Measurements from ENCODE around the gene OPHN1. TPM values are rescaled to one million over a fixed set of nuclear protein-coding genes. Genes with fewer than 3 reads are reported as not detected.

OPHN1 gene
- total and polyA plus RNA-seq, 4 experiments from 2014 or later: 0.03 to 0.44 (median 0.23) TPM; not detected in 1

DNA sequence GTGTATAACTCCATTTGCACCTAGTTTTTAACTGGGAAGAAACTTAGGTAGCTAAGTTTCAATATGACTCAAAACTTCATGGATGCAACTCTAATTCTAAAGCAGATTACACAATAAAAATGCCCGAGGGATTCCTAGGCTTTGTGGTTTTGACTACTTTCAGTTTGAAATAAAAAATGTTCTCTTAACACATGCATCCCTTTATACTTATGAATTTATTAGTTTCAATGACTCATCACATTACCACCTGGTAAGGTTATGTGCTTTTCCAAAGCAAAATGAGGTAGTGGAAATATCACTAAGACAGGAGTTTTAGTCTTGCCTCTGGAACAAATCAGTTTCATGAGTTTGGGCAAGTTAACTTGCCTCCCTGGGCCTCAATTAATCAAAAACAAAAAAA, 125.5 kb downstream of the OPHN1 start:
- Mint-ChIP-seq H3K27me3 (peaks cover 4% of the 10 kb centered on the region in 2 donors), H3K4me3 (no peak overlapping the region), H3K27ac (no peak overlapping the region), H3K36me3 (no peaks in the 10 kb centered on the region), H3K4me1 (no peaks in the 10 kb centered on the region), H3K9me3 (peaks cover 0 to 4% (median 0%) of the 10 kb centered on the region in 8 donors)
- H3K4me3 ChIP-seq (ENCODE audit: low read length in 2 of 2): no peak overlapping the region
- no peaks in the 10 kb centered on the region for H3K9me3 ChIP-seq (ENCODE audit: control insufficient read depth in 1 of 2, low read length in 2 of 2)
- H3K4me1 ChIP-seq (ENCODE audit: insufficient read depth, low read length): no peaks in the 10 kb centered on the region
- intact Hi-C loops (cut with micrococcal nuclease): no loop called here
- ChIA-PET POLR2A (ENCODE audit: partially characterized antibody) (no interaction called here), CTCF (ENCODE audit: partially characterized antibody) (no interaction called here)
- H3K36me3 ChIP-seq (ENCODE audit: insufficient read depth, low read length): no peaks in the 10 kb centered on the region
- DNase-seq: no peak
- no peak overlapping the region for H3K27ac ChIP-seq (ENCODE audit: low read depth, low read length)
- H3K27me3 ChIP-seq (ENCODE audit: insufficient read depth, low read length): no peaks in the 10 kb centered on the region

DNA sequence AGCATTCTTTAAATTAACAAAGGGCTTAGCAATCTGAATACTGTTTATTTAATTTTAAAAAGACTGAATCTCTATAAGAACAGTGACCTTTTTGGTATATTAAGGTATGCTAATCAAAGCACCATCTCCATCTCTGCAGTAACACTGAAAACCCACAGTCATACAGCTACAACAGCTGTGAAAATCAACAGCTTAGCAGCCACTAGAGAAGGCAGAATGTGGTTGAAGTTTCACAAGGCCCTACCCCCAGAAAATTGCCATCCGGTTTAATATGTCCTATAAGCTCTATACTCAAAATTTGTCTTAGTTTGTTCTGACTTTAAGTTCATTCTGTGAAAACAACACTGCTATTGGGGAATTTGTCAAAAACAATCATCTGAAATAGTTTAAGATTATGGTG, 128.7 kb downstream of the OPHN1 start:
- Histone ChIP-seq H3K36me3 (ENCODE audit: insufficient read depth, low read length) (no peaks in the 10 kb centered on the region), H3K9me3 (ENCODE audit: control insufficient read depth in 1 of 2, low read length in 2 of 2) (no peaks in the 10 kb centered on the region), H3K27ac (ENCODE audit: low read depth, low read length) (no peak overlapping the region), H3K27me3 (ENCODE audit: insufficient read depth, low read length) (no peaks in the 10 kb centered on the region), H3K4me3 (ENCODE audit: low read length in 2 of 2) (no peak overlapping the region), H3K4me1 (ENCODE audit: insufficient read depth, low read length) (no peaks in the 10 kb centered on the region)
- POLR2A ChIA-PET (ENCODE audit: partially characterized antibody): no interaction called here
- no peaks in the 10 kb centered on the region for H3K4me1 Mint-ChIP-seq
- CTCF ChIA-PET (ENCODE audit: partially characterized antibody): no interaction called here
- peaks cover 4% of the 10 kb centered on the region in 2 donors for H3K27me3 Mint-ChIP-seq
- no peaks in the 10 kb centered on the region for H3K36me3 Mint-ChIP-seq
- intact Hi-C loops (cut with micrococcal nuclease): no loop called here
- no peak overlapping the region for H3K4me3 Mint-ChIP-seq
- no peak for DNase-seq
- H3K9me3 Mint-ChIP-seq: no peaks in the 10 kb centered on the region
- no peak overlapping the region for H3K27ac Mint-ChIP-seq

DNA sequence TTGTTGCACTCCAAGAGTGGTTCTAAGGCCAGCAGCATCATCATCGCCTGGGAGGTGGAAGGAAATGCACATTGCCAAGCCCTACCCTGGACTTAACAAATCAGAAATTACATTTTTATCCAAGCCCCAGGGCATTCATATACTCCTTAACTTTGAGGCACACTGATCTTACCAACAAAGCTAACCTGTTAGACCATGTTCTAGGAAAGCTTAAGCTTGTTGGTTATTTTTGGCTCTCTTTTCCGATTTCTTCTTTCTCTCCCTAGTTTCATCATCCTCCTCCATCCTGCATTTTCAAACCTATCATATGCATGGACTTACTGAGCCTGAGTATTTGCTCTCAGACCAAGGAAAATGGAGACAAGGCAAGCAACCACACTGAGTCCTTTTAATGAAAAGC, 133.4 kb downstream of the OPHN1 start:
- no peaks in the 10 kb centered on the region for H3K9me3 ChIP-seq (ENCODE audit: control insufficient read depth in 1 of 2, low read length in 2 of 2)
- H3K27ac ChIP-seq (ENCODE audit: low read depth, low read length): no peak overlapping the region
- H3K36me3 ChIP-seq (ENCODE audit: insufficient read depth, low read length): no peaks in the 10 kb centered on the region
- H3K4me1 ChIP-seq (ENCODE audit: insufficient read depth, low read length): no peaks in the 10 kb centered on the region
- ChIA-PET CTCF (ENCODE audit: partially characterized antibody) (no interaction called here), POLR2A (ENCODE audit: partially characterized antibody) (no interaction called here)
- no peaks in the 10 kb centered on the region for H3K4me1 Mint-ChIP-seq
- H3K36me3 Mint-ChIP-seq: no peaks in the 10 kb centered on the region
- H3K9me3 Mint-ChIP-seq: no peaks in the 10 kb centered on the region
- DNase-seq: no peak
- no peaks in the 10 kb centered on the region for H3K27me3 ChIP-seq (ENCODE audit: insufficient read depth, low read length)
- H3K27me3 Mint-ChIP-seq: no peaks in the 10 kb centered on the region
- intact Hi-C loops (cut with micrococcal nuclease): no loop called here
- no peak overlapping the region for H3K27ac Mint-ChIP-seq
- H3K4me3 Mint-ChIP-seq: no peak overlapping the region
- H3K4me3 ChIP-seq (ENCODE audit: low read length in 2 of 2): no peak overlapping the region

DNA sequence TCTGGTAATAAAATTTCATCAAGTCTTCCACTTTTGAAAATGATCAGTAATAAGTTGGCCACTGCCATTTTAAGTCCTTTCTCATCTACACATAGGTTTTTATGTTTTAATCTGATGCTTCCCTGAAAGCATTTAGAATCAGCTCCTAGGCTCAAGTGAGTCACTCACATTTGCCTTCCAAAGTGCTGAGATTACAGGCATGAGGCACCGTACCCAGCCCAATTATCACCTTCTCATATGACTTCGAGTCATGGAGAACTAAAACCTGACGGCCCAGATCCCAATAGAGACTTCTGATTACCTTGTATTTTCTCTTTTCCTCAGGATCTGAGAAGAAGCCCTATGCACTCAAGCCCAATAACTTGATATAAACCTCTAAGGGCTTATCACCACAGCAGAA, 140.8 kb downstream of the OPHN1 start:
- CTCF ChIA-PET (ENCODE audit: partially characterized antibody): no interaction called here
- Histone ChIP-seq H3K9me3 (ENCODE audit: control insufficient read depth in 1 of 2, low read length in 2 of 2) (no peaks in the 10 kb centered on the region), H3K27ac (ENCODE audit: low read depth, low read length) (no peak overlapping the region), H3K27me3 (ENCODE audit: insufficient read depth, low read length) (no peaks in the 10 kb centered on the region), H3K4me1 (ENCODE audit: insufficient read depth, low read length) (no peaks in the 10 kb centered on the region), H3K36me3 (ENCODE audit: insufficient read depth, low read length) (no peaks in the 10 kb centered on the region), H3K4me3 (ENCODE audit: low read length in 2 of 2) (no peak overlapping the region)
- no peak overlapping the region for H3K4me3 Mint-ChIP-seq
- H3K4me1 Mint-ChIP-seq: no peaks in the 10 kb centered on the region
- H3K36me3 Mint-ChIP-seq: no peaks in the 10 kb centered on the region
- no peak for DNase-seq
- intact Hi-C loops (cut with micrococcal nuclease): no loop called here
- POLR2A ChIA-PET (ENCODE audit: partially characterized antibody): no interaction called here
- no peak overlapping the region for H3K27ac Mint-ChIP-seq
- no peaks in the 10 kb centered on the region for H3K27me3 Mint-ChIP-seq
- no peaks in the 10 kb centered on the region for H3K9me3 Mint-ChIP-seq

DNA sequence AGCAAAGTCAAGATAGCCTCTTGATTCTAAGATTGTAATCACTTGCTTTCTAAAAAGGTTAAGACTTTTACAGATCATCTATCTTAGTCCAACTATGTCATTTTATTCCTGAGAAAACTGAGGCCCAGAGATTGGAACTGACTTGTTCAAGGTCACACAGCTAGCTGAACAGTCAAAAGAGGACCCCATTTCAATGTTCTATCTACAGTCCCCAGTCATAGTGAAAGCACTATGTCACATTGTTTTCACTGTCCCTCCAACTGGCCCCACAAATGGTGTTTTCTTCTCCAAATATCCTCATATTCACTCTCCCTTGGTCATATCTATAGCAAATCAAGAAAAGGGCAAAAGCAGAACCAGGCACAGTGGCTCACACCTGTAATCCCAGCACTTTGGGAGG, 145.2 kb downstream of the OPHN1 start:
- no peaks in the 10 kb centered on the region for H3K4me1 ChIP-seq (ENCODE audit: insufficient read depth, low read length)
- intact Hi-C loops (cut with micrococcal nuclease): no loop called here
- H3K27me3 Mint-ChIP-seq: peaks cover 0 to 1% of the 10 kb centered on the region in 2 donors
- H3K36me3 ChIP-seq (ENCODE audit: insufficient read depth, low read length): no peaks in the 10 kb centered on the region
- H3K4me3 ChIP-seq (ENCODE audit: low read length in 2 of 2): no peak overlapping the region
- ChIA-PET POLR2A (ENCODE audit: partially characterized antibody) (no interaction called here), CTCF (ENCODE audit: partially characterized antibody) (no interaction called here)
- H3K27ac Mint-ChIP-seq: no peak overlapping the region
- H3K4me3 Mint-ChIP-seq: no peak overlapping the region
- no peaks in the 10 kb centered on the region for H3K4me1 Mint-ChIP-seq
- H3K9me3 Mint-ChIP-seq: peaks cover 0 to 5% (median 0%) of the 10 kb centered on the region in 8 donors
- H3K27ac ChIP-seq (ENCODE audit: low read depth, low read length): no peak overlapping the region
- no peaks in the 10 kb centered on the region for H3K36me3 Mint-ChIP-seq
- no peak for DNase-seq
- H3K27me3 ChIP-seq (ENCODE audit: insufficient read depth, low read length): no peaks in the 10 kb centered on the region
- H3K9me3 ChIP-seq (ENCODE audit: control insufficient read depth in 1 of 2, low read length in 2 of 2): no peaks in the 10 kb centered on the region

DNA sequence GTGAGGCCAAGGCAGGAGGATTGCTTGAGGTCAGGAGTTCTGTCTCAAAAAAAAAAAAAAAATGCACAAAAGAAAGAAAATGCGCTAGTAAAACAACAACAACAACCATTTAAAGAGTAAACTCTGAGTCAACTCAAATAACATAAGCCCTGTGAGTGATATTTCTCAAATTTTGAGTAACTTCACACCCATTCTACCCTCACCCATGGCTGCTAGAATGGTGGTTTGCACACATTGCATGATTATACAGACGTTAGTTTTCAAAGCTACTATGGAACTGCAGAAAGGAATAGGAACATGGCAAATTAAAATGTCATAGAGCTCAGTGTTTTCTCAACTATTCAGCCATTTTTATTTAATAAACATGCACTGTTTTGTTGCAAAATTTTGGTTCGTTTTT, 145.9 kb downstream of the OPHN1 start:
- H3K9me3 ChIP-seq (ENCODE audit: control insufficient read depth in 1 of 2, low read length in 2 of 2): no peaks in the 10 kb centered on the region
- CTCF ChIA-PET (ENCODE audit: partially characterized antibody): no interaction called here
- no peak overlapping the region for H3K27ac ChIP-seq (ENCODE audit: low read depth, low read length)
- H3K36me3 Mint-ChIP-seq: no peaks in the 10 kb centered on the region
- no peak overlapping the region for H3K27ac Mint-ChIP-seq
- H3K4me1 Mint-ChIP-seq: no peaks in the 10 kb centered on the region
- H3K9me3 Mint-ChIP-seq: peaks cover 0 to 5% (median 0%) of the 10 kb centered on the region in 8 donors
- H3K4me1 ChIP-seq (ENCODE audit: insufficient read depth, low read length): no peaks in the 10 kb centered on the region
- no peaks in the 10 kb centered on the region for H3K27me3 ChIP-seq (ENCODE audit: insufficient read depth, low read length)
- no peak overlapping the region for H3K4me3 ChIP-seq (ENCODE audit: low read length in 2 of 2)
- H3K36me3 ChIP-seq (ENCODE audit: insufficient read depth, low read length): no peaks in the 10 kb centered on the region
- no peak overlapping the region for H3K4me3 Mint-ChIP-seq
- H3K27me3 Mint-ChIP-seq: peaks cover 0 to 1% of the 10 kb centered on the region in 2 donors
- DNase-seq: no peak
- POLR2A ChIA-PET (ENCODE audit: partially characterized antibody): no interaction called here
- intact Hi-C loops (cut with micrococcal nuclease): no loop called here

DNA sequence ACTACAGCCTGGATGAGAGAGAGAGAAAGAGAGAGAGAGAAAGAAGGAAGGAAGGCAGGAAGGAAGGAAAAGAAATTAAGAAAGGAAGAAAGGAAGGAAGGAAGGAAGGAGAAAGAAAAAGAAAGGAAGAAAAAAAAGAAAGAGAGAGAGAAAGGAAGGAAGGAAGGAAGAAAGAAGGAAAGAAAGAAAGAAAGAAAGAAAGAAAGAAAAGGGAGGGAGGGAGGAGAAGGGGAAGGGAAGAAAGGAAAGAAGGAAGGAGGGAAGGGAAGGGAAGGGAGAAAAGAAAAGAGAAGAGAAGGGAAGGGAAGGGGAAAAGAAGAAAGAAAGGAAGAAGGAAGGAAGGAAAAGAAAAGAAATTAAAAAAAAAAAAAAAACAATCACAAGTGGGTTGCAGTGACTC, 146.3 kb downstream of the OPHN1 start:
- no peak for DNase-seq
- H3K27ac ChIP-seq (ENCODE audit: low read depth, low read length): no peak overlapping the region
- intact Hi-C loops (cut with micrococcal nuclease): no loop called here
- Mint-ChIP-seq H3K36me3 (no peaks in the 10 kb centered on the region), H3K27me3 (peaks cover 0 to 1% of the 10 kb centered on the region in 2 donors), H3K4me3 (no peak overlapping the region), H3K4me1 (no peaks in the 10 kb centered on the region), H3K9me3 (peaks cover 0 to 5% (median 0%) of the 10 kb centered on the region in 8 donors), H3K27ac (no peak overlapping the region)
- H3K4me1 ChIP-seq (ENCODE audit: insufficient read depth, low read length): no peaks in the 10 kb centered on the region
- H3K9me3 ChIP-seq (ENCODE audit: control insufficient read depth in 1 of 2, low read length in 2 of 2): no peaks in the 10 kb centered on the region
- ChIA-PET POLR2A (ENCODE audit: partially characterized antibody) (no interaction called here), CTCF (ENCODE audit: partially characterized antibody) (no interaction called here)
- no peaks in the 10 kb centered on the region for H3K27me3 ChIP-seq (ENCODE audit: insufficient read depth, low read length)
- H3K36me3 ChIP-seq (ENCODE audit: insufficient read depth, low read length): no peaks in the 10 kb centered on the region
- H3K4me3 ChIP-seq (ENCODE audit: low read length in 2 of 2): no peak overlapping the region

DNA sequence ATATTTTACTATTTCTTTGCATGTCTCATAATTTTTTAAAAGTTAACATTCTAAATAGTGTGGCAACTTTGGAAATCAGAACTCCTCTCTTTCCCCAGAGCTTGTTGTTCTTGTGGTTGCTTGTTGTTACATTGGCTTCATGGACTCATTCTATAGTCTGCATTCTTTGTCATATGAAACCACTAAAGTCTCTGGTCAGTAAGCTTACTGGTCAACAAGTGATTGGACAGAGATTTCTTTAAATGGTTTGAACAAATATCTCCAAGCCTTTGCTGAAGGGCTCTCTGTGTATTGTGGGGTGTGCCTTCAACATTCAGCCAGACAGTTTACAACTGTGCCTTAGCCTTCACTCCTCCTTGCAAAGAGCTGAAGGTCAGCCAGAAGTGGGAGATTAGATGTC, 147.2 kb downstream of the OPHN1 start:
- H3K9me3 ChIP-seq (ENCODE audit: control insufficient read depth in 1 of 2, low read length in 2 of 2): no peaks in the 10 kb centered on the region
- H3K27ac ChIP-seq (ENCODE audit: low read depth, low read length): no peak overlapping the region
- Mint-ChIP-seq H3K9me3 (peaks cover 0 to 5% (median 0%) of the 10 kb centered on the region in 8 donors), H3K4me3 (no peak overlapping the region), H3K27ac (no peak overlapping the region), H3K27me3 (peaks cover 0 to 1% of the 10 kb centered on the region in 2 donors), H3K36me3 (no peaks in the 10 kb centered on the region), H3K4me1 (no peaks in the 10 kb centered on the region)
- DNase-seq: no peak
- no peaks in the 10 kb centered on the region for H3K27me3 ChIP-seq (ENCODE audit: insufficient read depth, low read length)
- CTCF ChIA-PET (ENCODE audit: partially characterized antibody): no interaction called here
- no peaks in the 10 kb centered on the region for H3K4me1 ChIP-seq (ENCODE audit: insufficient read depth, low read length)
- POLR2A ChIA-PET (ENCODE audit: partially characterized antibody): no interaction called here
- no peaks in the 10 kb centered on the region for H3K36me3 ChIP-seq (ENCODE audit: insufficient read depth, low read length)
- intact Hi-C loops (cut with micrococcal nuclease): no loop called here
- H3K4me3 ChIP-seq (ENCODE audit: low read length in 2 of 2): no peak overlapping the region
